Measurements from ENCODE around the gene ADGRB3. TPM values are rescaled to one million over a fixed set of nuclear protein-coding genes. Genes with fewer than 3 reads are reported as not detected.
"Not testable (repeated sequence)": the region's sequence is repeated elsewhere in the genome, so short reads cannot be mapped to it uniquely, and the experiment has no call there.

ADGRB3 gene
- total RNA-seq, 6 donors from 2014 or later, result 1.1 to 7.3 (median 3.0) TPM

- H3K36me3 ChIP-seq, result no peaks in the 10 kb centered on the region
- ATAC-seq (ENCODE audit: low FRiP score in 2 of 2), result no peak
- no peaks in the 10 kb centered on the region for H3K27me3 ChIP-seq
- no peak for DNase-seq
- H3K4me3 ChIP-seq, result no peak overlapping the region
- no peaks in the 10 kb centered on the region for H3K9me3 ChIP-seq
- no peaks in the 10 kb centered on the region for H3K4me1 ChIP-seq
- no peak for TF ChIP-seq EP300 (IDR thresholded peaks at IDR 0.05)
- no peak for TF ChIP-seq POLR2AphosphoS5 (IDR thresholded peaks at IDR 0.05)
- TF ChIP-seq, protein P1, sequence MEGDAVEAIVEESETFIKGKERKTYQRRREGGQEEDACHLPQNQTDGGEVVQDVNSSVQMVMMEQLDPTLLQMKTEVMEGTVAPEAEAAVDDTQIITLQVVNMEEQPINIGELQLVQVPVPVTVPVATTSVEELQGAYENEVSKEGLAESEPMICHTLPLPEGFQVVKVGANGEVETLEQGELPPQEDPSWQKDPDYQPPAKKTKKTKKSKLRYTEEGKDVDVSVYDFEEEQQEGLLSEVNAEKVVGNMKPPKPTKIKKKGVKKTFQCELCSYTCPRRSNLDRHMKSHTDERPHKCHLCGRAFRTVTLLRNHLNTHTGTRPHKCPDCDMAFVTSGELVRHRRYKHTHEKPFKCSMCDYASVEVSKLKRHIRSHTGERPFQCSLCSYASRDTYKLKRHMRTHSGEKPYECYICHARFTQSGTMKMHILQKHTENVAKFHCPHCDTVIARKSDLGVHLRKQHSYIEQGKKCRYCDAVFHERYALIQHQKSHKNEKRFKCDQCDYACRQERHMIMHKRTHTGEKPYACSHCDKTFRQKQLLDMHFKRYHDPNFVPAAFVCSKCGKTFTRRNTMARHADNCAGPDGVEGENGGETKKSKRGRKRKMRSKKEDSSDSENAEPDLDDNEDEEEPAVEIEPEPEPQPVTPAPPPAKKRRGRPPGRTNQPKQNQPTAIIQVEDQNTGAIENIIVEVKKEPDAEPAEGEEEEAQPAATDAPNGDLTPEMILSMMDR (IDR thresholded peaks at IDR 0.05), result no peak
- no peak for TF ChIP-seq POLR2A (IDR thresholded peaks at IDR 0.05)
- WGBS, 2 donors, result 52 to 64% methylated on average over 2 of the region's 2 CpGs
- H3K27ac ChIP-seq, result no peak overlapping the region
These were observed 144.3 kb downstream of the ADGRB3 start for GRCh38 chr6:68779366-68779765.

GRCh38 chr6:68790128-68790527 is 155.0 kb downstream of the ADGRB3 start:
- H3K27me3 ChIP-seq; H3K4me1 ChIP-seq; H3K9me3 ChIP-seq; DNase-seq; H3K4me3 ChIP-seq; H3K36me3 ChIP-seq; H3K27ac ChIP-seq; ATAC-seq (ENCODE audit: low FRiP score in 2 of 2): not testable (repeated sequence)
- WGBS, 2 donors, result 62 to 66% methylated on average over 3 to 6 of the region's 6 CpGs

GRCh38 chr6:68814976-68815375 is 179.9 kb downstream of the ADGRB3 start:
- H3K4me3 ChIP-seq; ATAC-seq (ENCODE audit: low FRiP score in 2 of 2); H3K27ac ChIP-seq; H3K27me3 ChIP-seq; H3K4me1 ChIP-seq; H3K9me3 ChIP-seq; H3K36me3 ChIP-seq; DNase-seq: not testable (repeated sequence)
- 69 to 75% methylated on average over 5 of the region's 5 CpGs for WGBS, 2 donors

GRCh38 chr6:68826501-68826900 is 191.4 kb downstream of the ADGRB3 start:
- DNase-seq, result no peak
- H3K27ac ChIP-seq, result no peak overlapping the region
- no peak for TF ChIP-seq POLR2AphosphoS5 (IDR thresholded peaks at IDR 0.05)
- H3K9me3 ChIP-seq, result no peaks in the 10 kb centered on the region
- H3K4me3 ChIP-seq, result no peak overlapping the region
- no peaks in the 10 kb centered on the region for H3K4me1 ChIP-seq
- no peak for ATAC-seq (ENCODE audit: low FRiP score in 2 of 2)
- no peaks in the 10 kb centered on the region for H3K27me3 ChIP-seq
- H3K36me3 ChIP-seq, result no peaks in the 10 kb centered on the region

DNA sequence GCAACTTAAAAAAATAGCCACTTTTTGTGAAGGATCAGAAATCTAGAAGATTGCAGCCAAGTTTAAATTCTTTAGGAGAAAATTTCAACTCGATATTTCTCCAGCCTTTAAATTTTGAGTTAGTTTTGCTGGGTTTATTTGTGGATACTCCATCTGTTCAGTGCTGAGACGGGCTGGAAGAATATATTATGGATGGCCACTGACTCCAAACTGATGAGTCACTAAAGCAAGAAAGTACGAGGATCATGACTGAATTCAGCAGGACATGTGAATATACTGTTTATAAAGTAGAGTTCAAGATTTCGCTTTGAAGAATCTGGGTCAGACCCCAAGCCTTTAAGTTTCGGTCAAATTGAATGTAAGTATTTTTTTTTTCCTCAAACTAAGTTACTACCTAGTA is 199.5 kb downstream of the ADGRB3 start:
- no peak for TF ChIP-seq EP300 (IDR thresholded peaks at IDR 0.05)
- TF ChIP-seq, protein P1 (IDR thresholded peaks at IDR 0.05), result no peak
- TF ChIP-seq POLR2AphosphoS5 (IDR thresholded peaks at IDR 0.05), result no peak
- TF ChIP-seq POLR2A (IDR thresholded peaks at IDR 0.05), result no peak
- Histone ChIP-seq H3K27ac (no peak overlapping the region), H3K4me3 (no peak overlapping the region), H3K36me3 (no peaks in the 10 kb centered on the region), H3K9me3 (no peaks in the 10 kb centered on the region), H3K4me1 (no peaks in the 10 kb centered on the region), H3K27me3 (no peaks in the 10 kb centered on the region)
- WGBS, 2 donors, result 51 to 57% methylated on average over 5 of the region's 5 CpGs
- ATAC-seq (ENCODE audit: low FRiP score in 2 of 2) (no peak), DNase-seq (no peak)

DNA sequence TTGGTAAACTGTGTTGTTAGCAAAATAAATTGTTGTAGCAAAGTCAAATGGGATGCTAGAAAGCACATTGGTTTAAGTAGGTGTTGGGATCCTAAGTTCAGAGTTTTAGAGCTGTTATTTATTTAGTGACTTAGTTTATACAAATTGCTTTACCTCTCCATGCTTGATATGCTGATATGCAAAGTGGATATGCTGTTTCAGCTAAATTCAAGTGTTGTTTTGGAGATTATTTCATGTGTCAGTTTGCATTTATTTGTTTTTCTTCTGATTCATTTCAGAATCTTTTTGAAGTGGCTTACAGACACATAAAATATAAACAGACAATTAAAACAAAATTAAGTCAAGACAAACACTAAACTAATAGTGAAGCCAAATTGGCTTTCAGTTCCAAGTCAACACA is 203.5 kb downstream of the ADGRB3 start:
- Histone ChIP-seq H3K27ac (no peak overlapping the region), H3K4me1 (no peaks in the 10 kb centered on the region), H3K36me3 (no peaks in the 10 kb centered on the region), H3K27me3 (no peaks in the 10 kb centered on the region), H3K4me3 (no peak overlapping the region), H3K9me3 (no peaks in the 10 kb centered on the region)
- ATAC-seq (ENCODE audit: low FRiP score in 2 of 2) (no peak), DNase-seq (no peak)
- no peak for TF ChIP-seq EP300 (IDR thresholded peaks at IDR 0.05)
- TF ChIP-seq, protein P1 (IDR thresholded peaks at IDR 0.05), result no peak
- no peak for TF ChIP-seq POLR2AphosphoS5 (IDR thresholded peaks at IDR 0.05)
- no peak for TF ChIP-seq POLR2A (IDR thresholded peaks at IDR 0.05)

GRCh38 chr6:68852791-68853190 is 217.7 kb downstream of the ADGRB3 start:
- H3K36me3 ChIP-seq, result no peaks in the 10 kb centered on the region
- TF ChIP-seq POLR2AphosphoS5 (IDR thresholded peaks at IDR 0.05) (no peak), EP300 (IDR thresholded peaks at IDR 0.05) (no peak), POLR2A (IDR thresholded peaks at IDR 0.05) (no peak)
- TF ChIP-seq, protein P1 (IDR thresholded peaks at IDR 0.05), result no peak
- H3K4me3 ChIP-seq, result no peak overlapping the region
- DNase-seq (no peak), ATAC-seq (ENCODE audit: low FRiP score in 2 of 2) (no peak)
- H3K27me3 ChIP-seq, result no peaks in the 10 kb centered on the region
- H3K27ac ChIP-seq, result no peak overlapping the region
- H3K9me3 ChIP-seq, result no peaks in the 10 kb centered on the region
- H3K4me1 ChIP-seq, result no peaks in the 10 kb centered on the region

Data from upper lobe of left lung (tissue), 6 donors.